PC-3 (cell line): Measurements from ENCODE around the gene KIF1B.

Source experiments
- EZH2 ChIP-seq: fragments of 300-600 bp; sonication (generic); IDR thresholded peaks from one replicate; pipeline ENCODE4 v1.6.1; 2017; ENCODE audit warnings: antibody characterized with exemption, mild to moderate bottlenecking, low read length; ENCODE audit not compliant: unreplicated experiment
- TF ChIP-seq, protein P1 (sequence below): fragments of 300-600 bp; sonication (generic); conservative IDR thresholded peaks from 2 replicates; pipeline ENCODE4 v1.5.1; 2017; ENCODE audit warnings: antibody characterized with exemption, low read depth, mild to moderate bottlenecking, low read length

DNA sequence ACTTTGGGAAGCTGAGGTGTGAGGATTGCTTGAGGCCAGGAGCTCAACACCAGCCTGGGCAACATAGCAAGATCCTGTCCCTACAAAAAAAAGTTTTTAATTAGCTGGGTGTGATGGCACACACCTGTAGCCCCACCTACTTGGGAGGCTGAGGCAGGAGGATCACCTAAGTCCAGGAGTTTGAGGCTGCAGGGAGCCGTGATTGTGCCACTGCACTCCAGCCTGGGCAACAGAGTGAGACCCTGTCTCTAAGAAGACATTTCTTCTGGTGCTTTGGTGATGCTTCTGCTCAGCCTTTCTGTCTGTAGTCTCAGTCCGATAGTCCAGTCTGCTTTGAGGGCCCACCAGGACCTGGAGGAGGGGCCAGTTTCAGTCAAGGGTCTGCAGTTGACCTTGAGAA is 196.8 kb downstream of the KIF1B start:
- TF ChIP-seq, protein P1, sequence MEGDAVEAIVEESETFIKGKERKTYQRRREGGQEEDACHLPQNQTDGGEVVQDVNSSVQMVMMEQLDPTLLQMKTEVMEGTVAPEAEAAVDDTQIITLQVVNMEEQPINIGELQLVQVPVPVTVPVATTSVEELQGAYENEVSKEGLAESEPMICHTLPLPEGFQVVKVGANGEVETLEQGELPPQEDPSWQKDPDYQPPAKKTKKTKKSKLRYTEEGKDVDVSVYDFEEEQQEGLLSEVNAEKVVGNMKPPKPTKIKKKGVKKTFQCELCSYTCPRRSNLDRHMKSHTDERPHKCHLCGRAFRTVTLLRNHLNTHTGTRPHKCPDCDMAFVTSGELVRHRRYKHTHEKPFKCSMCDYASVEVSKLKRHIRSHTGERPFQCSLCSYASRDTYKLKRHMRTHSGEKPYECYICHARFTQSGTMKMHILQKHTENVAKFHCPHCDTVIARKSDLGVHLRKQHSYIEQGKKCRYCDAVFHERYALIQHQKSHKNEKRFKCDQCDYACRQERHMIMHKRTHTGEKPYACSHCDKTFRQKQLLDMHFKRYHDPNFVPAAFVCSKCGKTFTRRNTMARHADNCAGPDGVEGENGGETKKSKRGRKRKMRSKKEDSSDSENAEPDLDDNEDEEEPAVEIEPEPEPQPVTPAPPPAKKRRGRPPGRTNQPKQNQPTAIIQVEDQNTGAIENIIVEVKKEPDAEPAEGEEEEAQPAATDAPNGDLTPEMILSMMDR: no peak
- no peak for TF ChIP-seq EZH2
